Measurements from ENCODE around the gene HLA-DQB1.

The HLA-DQB1 gene

GRCh38 chr6:32658268-32658897 is 8.1 kb downstream of the HLA-DQB1 start:
- TF ChIP-seq USF1 (IDR thresholded peaks at IDR 0.05) (no peak), FOXM1 (IDR thresholded peaks at IDR 0.05; ENCODE audit: borderline replicate concordance, low read depth) (no peak), TAF1 (IDR thresholded peaks at IDR 0.05; ENCODE audit: low read depth) (no peak), EP300 (IDR thresholded peaks at IDR 0.05; ENCODE audit: borderline replicate concordance) (no peak), YY1 (IDR thresholded peaks at IDR 0.05; ENCODE audit: low read depth) (no peak), MAX (IDR thresholded peaks at IDR 0.05) (no peak)

- TF ChIP-seq YY1 (IDR thresholded peaks at IDR 0.05; ENCODE audit: low read depth) (no peak), ZBTB7A (IDR thresholded peaks at IDR 0.05; ENCODE audit: low read depth) (no peak), TCF12 (IDR thresholded peaks at IDR 0.05; ENCODE audit: low read depth) (no peak), FOXM1 (IDR thresholded peaks at IDR 0.05; ENCODE audit: borderline replicate concordance, low read depth) (no peak), EP300 (IDR thresholded peaks at IDR 0.05; ENCODE audit: borderline replicate concordance) (no peak)
Observed at GRCh38 chr6:32655203-32655710, 11.2 kb downstream of the HLA-DQB1 start.

- no peak for TF ChIP-seq YY1 (IDR thresholded peaks at IDR 0.05; ENCODE audit: low read depth)
Observed at GRCh38 chr6:32645047-32645703, 21.3 kb downstream of the HLA-DQB1 start.

GRCh38 chr6:32643904-32644303 is 22.6 kb downstream of the HLA-DQB1 start:
- no peak for TF ChIP-seq EGR1 (IDR thresholded peaks at IDR 0.05)
- no peak for TF ChIP-seq TAF1 (IDR thresholded peaks at IDR 0.05; ENCODE audit: low read depth)
- no peak for TF ChIP-seq ZBTB7A (IDR thresholded peaks at IDR 0.05; ENCODE audit: low read depth)
- TF ChIP-seq NFIC (IDR thresholded peaks at IDR 0.05) = no peak
- no peak for TF ChIP-seq TCF12 (IDR thresholded peaks at IDR 0.05; ENCODE audit: low read depth)
- TF ChIP-seq MAX (IDR thresholded peaks at IDR 0.05) = no peak
- TF ChIP-seq FOXM1 (IDR thresholded peaks at IDR 0.05; ENCODE audit: borderline replicate concordance, low read depth) = no peak
- TF ChIP-seq CEBPB (IDR thresholded peaks at IDR 0.05) = no peak
- no peak for TF ChIP-seq CREB1 (IDR thresholded peaks at IDR 0.05; ENCODE audit: low read depth)
- no peak for TF ChIP-seq RAD21 (IDR thresholded peaks at IDR 0.05; ENCODE audit: low read depth)

GRCh38 chr6:32642720-32643106 is 23.7 kb downstream of the HLA-DQB1 start:
- TF ChIP-seq NFIC (IDR thresholded peaks at IDR 0.05) (no peak), EGR1 (IDR thresholded peaks at IDR 0.05) (no peak), TAF1 (IDR thresholded peaks at IDR 0.05; ENCODE audit: low read depth) (no peak), MAX (IDR thresholded peaks at IDR 0.05) (no peak), TEAD4 (IDR thresholded peaks at IDR 0.05) (no peak), FOXM1 (IDR thresholded peaks at IDR 0.05; ENCODE audit: borderline replicate concordance, low read depth) (no peak), TCF12 (IDR thresholded peaks at IDR 0.05; ENCODE audit: low read depth) (no peak), YY1 (IDR thresholded peaks at IDR 0.05; ENCODE audit: low read depth) (no peak), USF1 (IDR thresholded peaks at IDR 0.05) (no peak), CEBPB (IDR thresholded peaks at IDR 0.05) (no peak), REST (IDR thresholded peaks at IDR 0.05; ENCODE audit: low read depth) (no peak), CREB1 (IDR thresholded peaks at IDR 0.05; ENCODE audit: low read depth) (no peak), ZBTB7A (IDR thresholded peaks at IDR 0.05; ENCODE audit: low read depth) (no peak), RAD21 (IDR thresholded peaks at IDR 0.05; ENCODE audit: low read depth) (no peak), EP300 (IDR thresholded peaks at IDR 0.05; ENCODE audit: borderline replicate concordance) (no peak)

- TF ChIP-seq CREB1 (IDR thresholded peaks at IDR 0.05; ENCODE audit: low read depth) (no peak), TEAD4 (IDR thresholded peaks at IDR 0.05) (no peak), YY1 (IDR thresholded peaks at IDR 0.05; ENCODE audit: low read depth) (no peak), FOXM1 (IDR thresholded peaks at IDR 0.05; ENCODE audit: borderline replicate concordance, low read depth) (no peak), REST (IDR thresholded peaks at IDR 0.05; ENCODE audit: low read depth) (no peak), CEBPB (IDR thresholded peaks at IDR 0.05) (no peak), TCF12 (IDR thresholded peaks at IDR 0.05; ENCODE audit: low read depth) (no peak), MAX (IDR thresholded peaks at IDR 0.05) (no peak), EP300 (IDR thresholded peaks at IDR 0.05; ENCODE audit: borderline replicate concordance) (no peak), ZBTB7A (IDR thresholded peaks at IDR 0.05; ENCODE audit: low read depth) (no peak), NFIC (IDR thresholded peaks at IDR 0.05) (no peak), USF1 (IDR thresholded peaks at IDR 0.05) (no peak), TAF1 (IDR thresholded peaks at IDR 0.05; ENCODE audit: low read depth) (no peak), RAD21 (IDR thresholded peaks at IDR 0.05; ENCODE audit: low read depth) (no peak), EGR1 (IDR thresholded peaks at IDR 0.05) (no peak)
Observed at GRCh38 chr6:32641122-32641521, 25.3 kb downstream of the HLA-DQB1 start.
